ENCODE results near the gene CTNNA2.

CTNNA2 gene

GRCh38 chr2:80126596-80127189, 613.8 kb downstream of the CTNNA2 start:
- no peak for TF ChIP-seq CTCF (IDR thresholded peaks at IDR 0.05; ENCODE audit: control insufficient read depth, insufficient read depth, low read depth, low read length, missing control alignments)
- DNase-seq (ENCODE audit: low read depth): peak; percentile 7
- H3K4me3 ChIP-seq (ENCODE audit: control insufficient read depth, low read depth, low read length): no peak overlapping the region

GRCh38 chr2:80128080-80128479, 615.2 kb downstream of the CTNNA2 start:
- no peak for DNase-seq (ENCODE audit: low read depth)
- TF ChIP-seq CTCF (IDR thresholded peaks at IDR 0.05; ENCODE audit: control insufficient read depth, insufficient read depth, low read depth, low read length, missing control alignments): no peak
- H3K4me3 ChIP-seq (ENCODE audit: control insufficient read depth, low read depth, low read length): no peak overlapping the region

- no peak overlapping the region for H3K4me3 ChIP-seq (ENCODE audit: control insufficient read depth, low read depth, low read length)
- DNase-seq (ENCODE audit: low read depth): no peak
- TF ChIP-seq CTCF (IDR thresholded peaks at IDR 0.05; ENCODE audit: control insufficient read depth, insufficient read depth, low read depth, low read length, missing control alignments): no peak
Measured at GRCh38 chr2:80132281-80132680, 619.4 kb downstream of the CTNNA2 start.

GRCh38 chr2:80135001-80135400, 622.1 kb downstream of the CTNNA2 start:
- no peak overlapping the region for H3K4me3 ChIP-seq (ENCODE audit: control insufficient read depth, low read depth, low read length)
- no peak for DNase-seq (ENCODE audit: low read depth)
- no peak for TF ChIP-seq CTCF (IDR thresholded peaks at IDR 0.05; ENCODE audit: control insufficient read depth, insufficient read depth, low read depth, low read length, missing control alignments)

- H3K4me3 ChIP-seq (ENCODE audit: control insufficient read depth, low read depth, low read length): no peak overlapping the region
- TF ChIP-seq CTCF (IDR thresholded peaks at IDR 0.05; ENCODE audit: control insufficient read depth, insufficient read depth, low read depth, low read length, missing control alignments): no peak
- DNase-seq (ENCODE audit: low read depth): no peak
Measured at GRCh38 chr2:80136338-80136737, 623.5 kb downstream of the CTNNA2 start.

- no peak for DNase-seq (ENCODE audit: low read depth)
- no peak overlapping the region for H3K4me3 ChIP-seq (ENCODE audit: control insufficient read depth, low read depth, low read length)
- no peak for TF ChIP-seq CTCF (IDR thresholded peaks at IDR 0.05; ENCODE audit: control insufficient read depth, insufficient read depth, low read depth, low read length, missing control alignments)
Measured at GRCh38 chr2:80139001-80139400, 626.1 kb downstream of the CTNNA2 start.
